Testis (tissue), 2 donors: ENCODE data around the gene VWA8.

Experiments used
- POLR2A ChIP-seq: fragments of 450-650 bp; IDR thresholded peaks from one replicate; pipeline ENCODE4 v1.6.1; 2017; ENCODE audit warnings: antibody characterized with exemption, mild to moderate bottlenecking, moderate library complexity
- TF ChIP-seq, protein P1 (sequence below), 3 experiments: fragments of 450-650 bp in 2 of 3; fragments of 200-600 bp in 1 of 3; sonication (generic) in 1 of 3; IDR thresholded peaks; one replicate each; pipeline ENCODE4 v1.5.1; 2016 to 2019; ENCODE audit warnings: antibody characterized with exemption in 3 of 3, mild to moderate bottlenecking in 2 of 3, moderate library complexity in 1 of 3

DNA sequence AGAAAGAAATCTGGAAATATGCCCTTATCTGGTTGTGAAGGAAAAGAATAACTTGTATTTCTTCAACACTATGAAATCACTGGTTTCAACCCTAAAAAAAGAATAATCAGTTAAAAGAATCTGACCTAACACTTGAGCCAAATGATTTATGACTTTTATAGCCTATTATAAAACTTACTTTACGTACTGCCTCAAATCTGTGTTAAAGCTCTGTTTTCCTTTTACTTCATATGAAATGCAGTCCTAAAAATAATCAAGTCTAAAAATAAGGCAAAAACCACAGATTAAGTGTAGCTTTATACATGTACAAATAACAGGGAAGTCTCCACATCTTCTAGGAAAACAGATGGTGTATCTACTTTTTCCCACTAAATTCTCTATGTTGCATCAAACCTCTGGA is 101.3 kb downstream of the VWA8 start:
- TF ChIP-seq, protein P1, sequence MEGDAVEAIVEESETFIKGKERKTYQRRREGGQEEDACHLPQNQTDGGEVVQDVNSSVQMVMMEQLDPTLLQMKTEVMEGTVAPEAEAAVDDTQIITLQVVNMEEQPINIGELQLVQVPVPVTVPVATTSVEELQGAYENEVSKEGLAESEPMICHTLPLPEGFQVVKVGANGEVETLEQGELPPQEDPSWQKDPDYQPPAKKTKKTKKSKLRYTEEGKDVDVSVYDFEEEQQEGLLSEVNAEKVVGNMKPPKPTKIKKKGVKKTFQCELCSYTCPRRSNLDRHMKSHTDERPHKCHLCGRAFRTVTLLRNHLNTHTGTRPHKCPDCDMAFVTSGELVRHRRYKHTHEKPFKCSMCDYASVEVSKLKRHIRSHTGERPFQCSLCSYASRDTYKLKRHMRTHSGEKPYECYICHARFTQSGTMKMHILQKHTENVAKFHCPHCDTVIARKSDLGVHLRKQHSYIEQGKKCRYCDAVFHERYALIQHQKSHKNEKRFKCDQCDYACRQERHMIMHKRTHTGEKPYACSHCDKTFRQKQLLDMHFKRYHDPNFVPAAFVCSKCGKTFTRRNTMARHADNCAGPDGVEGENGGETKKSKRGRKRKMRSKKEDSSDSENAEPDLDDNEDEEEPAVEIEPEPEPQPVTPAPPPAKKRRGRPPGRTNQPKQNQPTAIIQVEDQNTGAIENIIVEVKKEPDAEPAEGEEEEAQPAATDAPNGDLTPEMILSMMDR (IDR thresholded peaks at IDR 0.05) = no peak
- no peak for TF ChIP-seq POLR2A
